Measurements from ENCODE around the gene POLR3B.

DNA sequence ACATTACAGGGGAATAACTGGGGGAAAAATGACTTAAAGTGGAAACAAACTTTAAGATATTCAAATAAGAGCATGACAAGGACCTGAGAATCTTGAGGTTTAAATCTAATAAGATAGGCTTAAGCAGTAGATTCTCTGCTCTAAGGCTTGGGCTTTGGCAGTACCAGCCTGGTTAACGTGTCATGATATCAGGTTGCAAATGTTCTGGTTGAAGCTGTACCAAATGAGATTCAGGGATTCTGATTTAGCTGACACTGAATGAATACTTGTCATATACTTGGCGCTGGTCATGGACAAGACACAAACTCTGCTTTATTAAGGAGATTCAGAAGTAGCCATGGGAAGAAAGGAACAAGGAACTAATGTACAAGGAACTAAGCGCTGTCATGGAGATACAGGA, 48.9 kb upstream of the POLR3B start:
- TF ChIP-seq EZH2 (IDR thresholded peaks at IDR 0.05; ENCODE audit: insufficient read depth, poor library complexity, severe bottlenecking) (no peak), EZH2phosphoT487 (IDR thresholded peaks at IDR 0.05; ENCODE audit: insufficient read depth, low read depth) (no peak)
